Measurements from ENCODE around the gene JAKMIP3.

GRCh38 chr10:132061465-132061864, 4.3 kb upstream of the JAKMIP3 start:
- TF ChIP-seq CTCF (IDR thresholded peaks at IDR 0.05) (no peak), EZH2 (IDR thresholded peaks at IDR 0.05; ENCODE audit: borderline replicate concordance, insufficient read depth, low read depth, low read length, poor library complexity, severe bottlenecking) (no peak)
